GM12873 (cell line): ENCODE data around the gene PEDS1.

Source experiments
- CTCF ChIP-seq: IDR thresholded peaks from 2 replicates; pipeline ENCODE4 v1.5.1; 2012; ENCODE audit warnings: low read depth, mild to moderate bottlenecking, moderate library complexity, low read length, control low read depth; ENCODE audit not compliant: insufficient read depth; ENCODE audit errors: missing control alignments

The PEDS1 gene

GRCh38 chr20:50146732-50147662, 6.5 kb downstream of the PEDS1 start:
- TF ChIP-seq CTCF: no peak

DNA sequence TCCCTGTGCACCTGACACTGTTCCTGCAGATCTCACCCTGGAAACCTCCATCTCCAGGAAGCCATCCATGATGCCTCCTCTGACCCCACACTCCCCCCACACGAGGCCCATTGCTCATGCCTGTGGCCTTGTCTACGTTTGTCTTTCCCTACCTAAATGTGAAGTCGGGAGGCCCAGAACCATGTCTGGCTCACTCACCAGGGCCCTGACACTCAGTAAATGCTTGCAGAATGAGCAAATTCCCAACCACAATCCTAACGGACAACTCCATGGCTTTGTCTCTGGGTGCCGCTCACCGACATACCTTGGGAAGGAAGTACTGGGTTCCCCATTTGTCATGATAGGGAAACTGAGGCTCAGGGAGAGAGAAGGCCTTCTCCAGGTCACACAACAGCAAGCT, 7.3 kb downstream of the PEDS1 start:
- TF ChIP-seq CTCF: no peak

GRCh38 chr20:50145566-50145965, 8.0 kb downstream of the PEDS1 start:
- no peak for TF ChIP-seq CTCF

- no peak for TF ChIP-seq CTCF
These were observed 9.2 kb downstream of the PEDS1 start for GRCh38 chr20:50144362-50144761.

GRCh38 chr20:50142812-50143211, 10.7 kb downstream of the PEDS1 start:
- TF ChIP-seq CTCF: no peak

GRCh38 chr20:50141811-50142561, 11.5 kb downstream of the PEDS1 start:
- TF ChIP-seq CTCF: no peak

GRCh38 chr20:50141018-50141675, 12.4 kb downstream of the PEDS1 start:
- no peak for TF ChIP-seq CTCF
